Kidney (tissue), 14 donors: ENCODE measurements around the gene ABCG2. TPM values are rescaled to one million over a fixed set of nuclear protein-coding genes. Genes with fewer than 3 reads are reported as not detected.

Experiments used
- DNase-seq, 5 donors: peaks; one replicate each; pipeline ENCODE4 v3.0.0-alpha.2; 2013 to 2020
- FAIRE-seq: peaks from 2 replicates; lab custom pipeline; 2012; peaks lifted over from hg19 to GRCh38; lab: Jason Lieb, UNC
- H3K27ac ChIP-seq, 2 donors: one replicate each; pipeline ENCODE4 v1.7.0; 2013; ENCODE audit warnings: low read depth in 2 of 2, low read length in 2 of 2, inconsistent platforms in 1 of 2
- H3K27me3 ChIP-seq: one replicate; pipeline ENCODE4 v1.7.1; 2013; ENCODE audit warnings: low read length, inconsistent platforms; ENCODE audit not compliant: control insufficient read depth, insufficient read depth
- H3K36me3 ChIP-seq, 3 donors: one replicate each; pipeline versions ENCODE4 v1.7.0 to v1.7.1; 2013; ENCODE audit warnings: low read length in 3 of 3, control low read depth in 1 of 3, inconsistent platforms in 1 of 3; ENCODE audit not compliant: insufficient read depth in 3 of 3, control insufficient read depth in 2 of 3
- H3K4me1 ChIP-seq, 3 donors: one replicate each; pipeline versions ENCODE4 v1.7.0 to v1.7.1; 2013; ENCODE audit warnings: low read length in 3 of 3, inconsistent platforms in 1 of 3, low read depth in 1 of 3; ENCODE audit not compliant: control insufficient read depth in 2 of 3, insufficient read depth in 2 of 3
- H3K4me3 ChIP-seq, 3 donors: one replicate each; pipeline versions ENCODE4 v1.7.0 to v1.8.1; 2013; ENCODE audit warnings: low read length in 3 of 3, control low read depth in 1 of 3, inconsistent platforms in 1 of 3
- H3K9ac ChIP-seq, 3 donors: one replicate each; pipeline versions ENCODE4 v1.7.0 to v1.7.1; 2013; ENCODE audit warnings: low read length in 3 of 3, control low read depth in 1 of 3, inconsistent platforms in 1 of 3
- H3K9me3 ChIP-seq, 3 donors: one replicate each; pipeline versions ENCODE4 v1.7.0 to v1.7.1; 2013; ENCODE audit warnings: low read length in 3 of 3, control low read depth in 1 of 3, inconsistent platforms in 1 of 3; ENCODE audit not compliant: control insufficient read depth in 2 of 3, insufficient read depth in 1 of 3
- CTCF ChIP-seq: IDR thresholded peaks from 3 replicates; pipeline ENCODE4 v1.5.1; 2012; ENCODE audit warnings: mild to moderate bottlenecking, moderate library complexity, borderline replicate concordance; ENCODE audit not compliant: insufficient read depth; ENCODE audit errors: extremely low read depth
- intact Hi-C: fragments of 100-400 bp; cut with DNase I; formaldehyde crosslinking; loops from one replicate; pipeline ENCODE4 v1.11.1; 2022
- polyA plus RNA-seq: library from polyadenylated mRNA; stranded (reverse); fragments of 350-450 nt; fragmentation: Illumina TruSeq; extraction: RNeasy Lipid Tissue Mini Kit (QIAGEN cat#74804); gene quantifications from one replicate; pipeline ENCODE4 v1.2.3, GENCODE V29; 2014; ENCODE audit warnings: low read depth, low replicate concordance; ENCODE audit not compliant: insufficient read depth
- total RNA-seq: library from RNA; stranded (reverse); fragmentation: NEBNext Ultra II Directional; extraction: Animal tissue kit (Norgen Biotek cat#: 25700); gene quantifications from one replicate; pipeline ENCODE4 v1.2.1, GENCODE V29; 2021
- donor health status: control.
- donor health status: control.
- donor health status: control.
- donor health status: control.
- donor health status: control.
- donor health status: DM: yes; HTN: yes; CAD: no.
- donor health status: Normal renal cell carcinoma (clear cell type).

ABCG2 gene
- total and polyA plus RNA-seq, 2 donors from 2014 or later, result 1.5 to 4.7 TPM

GRCh38 chr4:88196013-88196365, 37.5 kb upstream of the ABCG2 start:
- Histone ChIP-seq H3K27ac (no peak overlapping the region), H3K36me3 (no peaks in the 10 kb centered on the region), H3K4me3 (no peak overlapping the region), H3K9me3 (no peaks in the 10 kb centered on the region), H3K27me3 (no peaks in the 10 kb centered on the region), H3K9ac (no peak overlapping the region), H3K4me1 (no peaks in the 10 kb centered on the region)
- DNase-seq (no peak), FAIRE-seq (no peak)
- intact Hi-C loops, result no loop called here
- TF ChIP-seq CTCF, result no peak

- Histone ChIP-seq H3K27ac (no peak overlapping the region), H3K4me3 (no peak overlapping the region), H3K36me3 (no peaks in the 10 kb centered on the region), H3K9me3 (no peaks in the 10 kb centered on the region), H3K27me3 (no peaks in the 10 kb centered on the region), H3K9ac (no peak overlapping the region), H3K4me1 (no peaks in the 10 kb centered on the region)
- DNase-seq, result no peak
- intact Hi-C loops, result no loop called here
- no peak for FAIRE-seq
- no peak for TF ChIP-seq CTCF
Measured at GRCh38 chr4:88195328-88196012, 37.0 kb upstream of the ABCG2 start.

- Histone ChIP-seq H3K36me3 (no peaks in the 10 kb centered on the region), H3K9me3 (no peaks in the 10 kb centered on the region), H3K4me1 (no peaks in the 10 kb centered on the region), H3K27ac (no peak overlapping the region), H3K4me3 (no peak overlapping the region), H3K27me3 (no peaks in the 10 kb centered on the region), H3K9ac (no peak overlapping the region)
- intact Hi-C loops, result no loop called here
- no peak for DNase-seq
- TF ChIP-seq CTCF, result no peak
- no peak for FAIRE-seq
Measured at GRCh38 chr4:88191404-88191803, 33.0 kb upstream of the ABCG2 start.
